Stimulated activated naive CD4-positive, alpha-beta T cell (primary cell): ENCODE measurements around the gene FHIT.
"Not testable (repeated sequence)": the region's sequence is repeated elsewhere in the genome, so short reads cannot be mapped to it uniquely, and the experiment has no call there.

Experiments used
- DNase-seq, 6 experiments: peaks; one replicate each; lab custom pipeline; 2025; lab: John Stamatoyannopoulos, UW

Gene FHIT

DNA sequence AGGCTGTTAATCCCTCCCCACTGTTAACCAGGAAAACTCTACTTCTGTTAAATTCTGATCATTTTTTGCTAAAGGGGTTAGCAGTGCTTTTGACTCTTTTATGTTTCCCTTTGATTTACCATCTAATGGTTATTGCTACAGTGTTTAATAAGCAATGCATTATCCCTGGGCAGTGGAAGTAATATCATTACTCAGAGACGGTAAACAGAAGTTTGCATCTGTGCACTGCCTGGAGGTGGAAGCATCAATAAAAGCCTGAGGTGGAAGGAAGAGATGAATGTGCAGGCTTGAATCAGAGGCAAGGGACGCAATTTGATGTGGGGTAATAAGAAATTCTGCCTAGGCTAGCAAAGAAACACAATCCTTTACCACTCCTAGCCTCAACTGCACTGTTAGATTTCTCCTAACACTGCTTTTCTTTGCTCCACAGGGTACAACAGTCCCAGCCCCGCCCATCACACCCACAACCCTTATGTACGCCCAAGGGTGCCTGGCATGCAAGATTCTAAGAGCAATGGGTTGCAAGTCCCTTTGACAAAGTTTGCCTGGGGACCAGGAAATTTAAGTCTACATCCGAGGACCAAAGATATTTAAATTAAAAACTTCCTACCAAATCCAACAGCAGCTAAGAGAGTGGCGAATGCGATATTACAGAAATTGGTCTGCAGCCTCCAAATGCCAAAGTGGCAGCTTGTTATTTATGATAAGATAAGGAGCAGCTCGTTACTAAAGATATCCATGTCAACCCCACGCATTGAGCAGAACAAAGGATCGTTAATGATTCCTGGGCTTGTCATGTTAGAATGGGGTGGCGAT, 261.4 kb downstream of the FHIT start:
- no peak for DNase-seq

DNA sequence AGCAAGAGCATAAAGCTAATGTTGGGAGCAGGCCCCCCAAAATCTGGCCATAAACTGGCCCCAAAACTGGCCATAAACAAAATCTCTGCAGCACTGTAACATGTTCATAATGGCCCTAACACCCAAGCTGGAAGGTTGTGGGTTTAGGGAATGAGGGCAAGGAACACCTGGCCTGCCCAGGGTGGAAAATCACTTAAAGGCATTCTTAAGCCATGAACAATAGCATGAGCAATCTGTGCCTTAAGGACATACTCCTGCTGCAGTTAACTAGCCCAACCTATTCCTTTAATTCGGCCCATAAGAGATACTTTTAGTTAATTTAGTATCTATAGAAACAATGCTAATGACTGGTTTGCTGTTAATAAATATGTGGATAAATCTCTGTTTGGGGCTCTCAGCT, 264.1 kb downstream of the FHIT start:
- not testable (repeated sequence) for DNase-seq

DNA sequence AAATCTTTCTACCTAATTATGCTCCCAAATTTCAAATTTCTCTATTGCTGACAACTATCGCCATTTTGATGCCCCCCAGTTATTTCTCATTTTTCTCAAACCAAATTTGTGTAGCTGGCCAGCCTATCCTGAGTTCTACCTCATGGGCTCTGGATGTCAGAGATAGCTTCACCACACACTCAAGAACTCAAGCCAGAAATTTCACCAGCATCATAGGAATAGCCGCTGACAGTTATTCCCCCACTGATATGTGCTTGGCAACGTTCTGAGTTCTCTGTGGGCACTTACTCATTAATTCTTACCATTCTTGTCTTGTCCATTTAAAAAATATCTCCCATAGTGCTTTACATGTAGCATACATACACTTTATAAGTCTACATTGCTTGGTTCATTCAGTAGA, 264.7 kb downstream of the FHIT start:
- no peak for DNase-seq

DNA sequence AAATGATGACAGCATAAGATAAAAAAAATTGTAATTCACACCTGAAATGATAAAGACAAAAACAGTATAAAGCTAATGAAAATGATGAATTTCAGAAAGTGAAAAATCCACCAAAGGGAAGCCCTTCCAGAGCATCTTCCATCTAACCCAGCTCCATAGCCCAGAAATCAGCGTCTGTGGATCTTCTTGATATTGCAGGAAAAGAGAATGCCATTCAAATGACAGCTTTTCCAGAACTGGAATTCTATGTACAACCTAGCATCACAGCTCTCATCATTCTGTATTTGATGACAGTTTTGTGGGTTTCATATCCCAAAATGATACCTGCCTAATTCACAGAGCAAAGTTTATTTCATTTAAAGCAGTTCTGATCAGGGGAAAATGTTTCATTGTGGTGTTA, 267.3 kb downstream of the FHIT start:
- DNase-seq, result no peak

DNA sequence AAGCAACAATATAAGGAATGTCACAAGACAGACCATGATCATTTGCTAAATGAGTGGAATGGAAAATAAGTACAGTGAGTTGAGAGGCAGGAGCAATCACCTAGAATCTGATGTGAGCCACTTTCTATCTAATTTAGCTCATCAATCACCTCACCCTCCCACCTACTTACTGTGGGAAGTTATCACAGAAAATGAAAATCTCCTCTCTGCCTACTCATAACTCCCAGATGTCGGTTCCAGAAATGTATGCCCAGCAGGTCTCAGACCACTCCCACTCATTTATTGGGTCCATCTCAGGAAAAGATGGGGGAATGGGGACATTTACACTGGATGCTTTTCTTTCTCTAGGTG, 270.9 kb downstream of the FHIT start:
- no peak for DNase-seq

DNA sequence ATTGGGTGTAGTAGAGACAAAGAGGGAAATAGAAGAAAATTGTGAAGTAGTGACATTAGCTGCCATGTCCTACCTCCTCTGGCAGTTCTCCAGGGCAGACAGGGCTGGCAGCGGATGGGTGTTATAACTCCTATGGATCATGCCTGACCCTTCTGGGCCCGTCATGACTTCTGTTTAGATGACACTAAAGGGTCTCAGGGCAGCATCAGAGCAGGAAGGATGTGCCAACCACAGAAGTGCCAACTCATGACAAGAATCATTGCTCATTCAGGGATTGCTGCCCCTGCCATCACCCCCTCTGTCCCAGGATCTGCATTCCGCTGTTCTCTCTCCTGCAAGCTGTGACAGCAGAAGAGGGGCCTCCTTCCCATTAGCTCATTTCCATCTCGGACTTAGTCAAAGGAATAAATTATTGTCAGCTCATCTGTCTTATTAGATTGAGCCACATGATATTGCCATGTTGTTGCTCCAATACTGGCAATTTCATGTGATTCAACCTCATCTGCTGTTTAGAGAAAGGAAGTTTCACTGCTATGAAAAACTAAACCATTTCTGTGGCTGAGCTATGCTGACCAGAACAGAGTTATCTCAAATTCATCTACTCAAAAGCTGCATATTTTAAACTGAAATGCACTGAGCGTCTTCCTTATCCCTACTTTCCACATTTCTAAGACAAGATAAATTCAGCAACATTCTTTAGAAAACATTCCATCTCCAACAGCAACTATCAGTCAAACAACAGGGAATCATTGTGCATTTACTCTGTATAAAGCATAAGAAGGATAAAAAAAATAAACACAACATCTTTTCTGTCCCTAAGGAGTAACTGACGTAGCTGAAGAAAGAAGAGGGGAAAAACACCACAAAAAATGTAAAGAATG, 271.6 kb downstream of the FHIT start:
- no peak for DNase-seq

DNA sequence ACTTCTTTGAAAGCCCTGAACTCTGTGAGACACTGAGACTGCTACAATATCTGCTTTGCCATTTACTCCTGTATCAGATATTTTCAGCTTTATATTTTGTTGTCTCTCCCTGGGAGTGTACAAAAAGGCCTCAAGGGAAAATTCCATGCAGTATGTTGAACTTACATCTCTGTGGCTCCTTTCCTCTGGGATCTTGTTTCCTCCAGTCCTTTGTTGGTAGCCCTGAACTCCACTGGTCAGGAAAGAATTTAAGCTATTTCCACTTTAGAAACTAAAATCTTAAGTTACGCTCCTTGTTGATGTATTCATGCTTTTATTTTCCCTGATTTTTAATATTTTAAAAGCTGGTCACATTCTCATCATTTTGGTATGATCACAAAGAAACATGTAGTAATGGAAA, 277.9 kb downstream of the FHIT start:
- no peak for DNase-seq

DNA sequence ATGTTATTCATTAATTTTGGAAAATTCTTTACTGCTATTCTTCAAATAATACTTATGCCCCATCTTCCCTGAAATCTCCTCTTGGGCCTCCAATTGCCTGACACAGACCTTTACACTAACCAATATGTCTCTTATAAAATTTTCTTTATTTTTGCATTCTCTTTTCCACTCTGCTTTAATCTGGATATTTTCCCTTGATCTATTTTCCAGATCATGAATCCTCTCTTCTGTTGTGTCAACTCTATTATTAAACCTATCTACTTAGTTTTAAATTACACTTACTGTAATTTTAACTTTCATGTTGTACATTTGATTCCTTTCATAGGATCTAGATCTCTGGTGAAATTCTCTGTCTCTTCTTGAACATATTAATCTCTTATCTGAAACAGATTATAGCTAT, 278.7 kb downstream of the FHIT start:
- no peak for DNase-seq

DNA sequence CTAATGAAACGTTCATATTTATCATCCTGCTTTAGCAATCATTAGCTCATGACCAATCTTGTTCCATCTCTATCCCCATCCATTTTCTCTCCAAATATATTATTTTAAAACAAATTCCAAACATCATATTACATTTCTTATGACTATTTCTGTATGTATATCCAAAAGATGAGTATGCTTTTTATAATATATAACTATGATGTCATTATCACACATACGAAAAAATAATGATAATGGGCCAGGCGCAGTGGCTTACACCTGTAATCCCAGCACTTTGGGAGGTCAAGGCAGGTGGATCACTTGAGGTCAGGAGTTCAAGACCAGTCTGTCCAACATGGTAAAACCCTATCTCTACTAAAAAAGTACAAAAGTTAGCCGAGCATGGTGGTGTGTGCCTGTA, 280.4 kb downstream of the FHIT start:
- no peak for DNase-seq

DNA sequence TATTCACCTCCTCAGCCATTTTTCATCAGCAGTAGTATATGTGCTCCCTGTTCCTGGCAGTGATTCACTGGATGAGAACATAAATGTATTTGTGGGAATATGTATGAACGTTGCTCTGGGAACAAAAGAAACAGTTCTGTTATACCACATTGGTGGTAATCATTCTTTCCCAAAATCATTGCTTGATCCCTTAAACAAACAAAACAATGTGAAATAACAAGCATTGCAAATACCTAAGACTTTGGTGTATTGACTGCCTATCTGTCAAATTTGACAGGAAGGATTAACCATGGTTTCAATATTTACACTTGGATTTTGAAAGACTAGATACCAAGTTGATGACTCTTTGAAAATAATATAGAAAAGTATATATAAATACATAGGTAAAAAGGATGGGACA, 284.1 kb downstream of the FHIT start:
- DNase-seq, result no peak

DNA sequence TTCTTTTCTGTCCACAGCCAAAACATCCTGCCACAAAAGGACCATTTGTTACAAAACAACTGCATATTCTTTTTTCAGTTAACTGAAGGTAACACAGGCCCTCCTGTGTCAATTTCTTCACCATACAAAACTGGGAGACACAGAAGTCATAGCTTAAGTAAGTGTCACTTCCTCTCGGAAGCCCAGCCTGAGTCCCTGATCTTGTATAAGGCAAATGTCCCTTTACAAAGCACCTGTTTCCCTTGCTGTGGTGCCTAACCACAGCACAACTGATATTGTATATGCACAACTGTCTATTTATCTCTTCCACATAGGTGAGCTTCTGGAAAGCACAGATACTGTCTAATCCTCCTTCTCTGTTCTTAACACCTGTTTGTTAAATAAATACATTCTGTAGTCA, 293.7 kb downstream of the FHIT start:
- DNase-seq, result no peak

DNA sequence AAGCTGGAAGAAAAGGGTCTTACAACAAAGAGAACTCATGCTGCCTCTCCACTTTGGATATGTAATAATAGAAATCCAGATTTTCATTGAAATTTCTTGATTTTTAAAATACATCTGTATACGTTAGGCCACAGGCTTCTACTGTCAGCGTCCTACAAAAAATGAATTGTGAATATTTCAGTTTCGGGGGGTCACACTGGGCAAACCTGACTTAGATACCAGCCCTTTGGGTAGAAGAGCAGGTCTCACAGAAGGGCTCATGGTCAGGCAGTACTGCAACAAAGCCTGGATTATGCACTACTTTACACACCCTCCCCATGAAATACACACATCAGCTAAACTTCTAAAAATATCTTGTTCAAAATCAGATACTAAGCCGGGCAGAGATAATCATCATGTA, 294.5 kb downstream of the FHIT start:
- no peak for DNase-seq

DNA sequence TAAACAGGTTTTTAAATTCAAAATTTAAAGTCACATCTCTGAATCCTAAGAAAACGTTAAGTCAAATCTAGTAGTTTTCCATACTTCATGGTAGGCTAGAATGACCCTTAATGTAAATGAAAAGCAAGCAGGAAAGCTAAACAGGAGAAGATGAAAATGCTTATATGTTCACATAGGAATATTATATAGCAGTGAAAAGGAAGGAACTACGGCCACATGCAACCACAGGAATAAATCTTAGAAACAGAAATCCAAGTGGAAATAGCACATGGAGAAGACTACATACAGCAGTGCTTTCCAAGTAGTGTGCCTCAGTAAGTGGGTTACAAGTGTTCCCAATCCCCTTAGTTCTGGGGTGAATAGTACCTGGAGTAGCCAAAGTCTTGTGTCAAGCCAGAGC, 296.2 kb downstream of the FHIT start:
- no peak for DNase-seq

DNA sequence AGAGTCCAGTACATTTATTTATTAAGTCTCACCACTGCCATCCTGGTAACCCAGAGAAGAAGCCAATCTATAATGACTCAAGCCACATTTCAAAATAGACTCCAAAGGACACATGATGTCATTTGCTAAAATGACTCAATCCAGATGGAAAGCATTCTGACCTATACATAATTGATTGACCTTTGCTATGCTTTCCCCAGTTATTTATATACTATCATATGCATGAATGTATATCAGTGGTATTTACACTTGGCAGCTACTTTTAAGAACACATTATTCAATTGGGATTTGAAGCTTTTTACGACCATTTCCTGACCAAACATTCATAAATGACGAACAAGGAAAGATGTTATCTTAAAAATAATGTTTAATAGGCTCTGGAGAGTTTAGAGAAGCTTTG, 297.2 kb downstream of the FHIT start:
- DNase-seq, result no peak

DNA sequence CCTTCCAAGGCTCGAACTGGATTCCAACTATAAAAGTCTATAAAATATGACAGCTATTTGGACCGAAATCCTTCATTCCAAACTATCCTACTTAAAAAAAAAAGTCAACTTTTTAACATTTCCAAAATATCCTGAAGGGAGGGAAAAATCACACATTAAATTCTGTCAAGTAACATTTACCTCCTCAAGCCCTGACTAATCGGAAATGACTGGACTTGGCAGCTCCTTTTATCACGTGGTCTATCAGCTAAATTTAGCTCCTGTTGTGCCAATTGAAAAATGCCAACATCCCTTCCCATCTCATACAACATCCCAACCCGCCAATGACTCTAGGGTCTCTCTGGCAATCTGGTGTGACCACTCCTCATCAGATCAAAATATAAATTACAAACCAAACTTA, 297.9 kb downstream of the FHIT start:
- DNase-seq, result no peak

DNA sequence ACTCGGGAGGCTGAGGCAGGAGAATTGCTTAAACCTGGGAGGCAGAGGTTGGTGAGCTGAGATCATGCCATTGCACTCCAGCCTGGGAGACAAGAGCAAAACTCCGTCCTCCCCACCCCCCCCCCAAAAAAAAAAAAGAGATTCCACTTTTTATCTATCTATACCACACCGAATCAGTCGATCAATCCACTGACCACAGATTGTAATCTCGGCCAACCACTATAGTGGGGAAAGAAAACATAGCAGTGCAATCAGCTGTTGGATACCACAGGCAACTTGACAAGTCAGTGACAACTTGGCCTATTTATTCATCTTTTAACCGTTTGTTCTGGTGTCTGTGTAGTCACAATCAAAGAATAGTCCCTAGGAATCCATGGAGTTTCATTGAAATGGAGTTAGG, 299.2 kb downstream of the FHIT start:
- DNase-seq, result no peak

DNA sequence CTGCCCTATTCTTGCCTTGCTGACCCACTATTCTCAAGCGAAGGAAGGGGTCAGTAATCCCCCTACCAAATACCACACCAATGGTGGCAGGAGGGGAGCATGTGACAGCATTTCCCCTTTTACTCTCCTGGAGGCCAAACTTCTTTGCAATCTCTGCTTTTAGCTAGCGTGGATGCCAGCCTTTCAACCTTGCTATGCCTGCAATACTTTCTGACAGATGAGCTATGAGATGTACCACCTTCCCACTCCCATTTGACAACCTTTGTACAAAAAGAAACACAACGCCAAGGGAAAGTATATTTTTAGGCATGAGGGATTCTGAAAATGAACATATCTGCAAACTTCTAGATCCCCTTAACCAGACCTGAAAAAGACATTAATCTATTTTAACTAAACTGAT, 302.1 kb downstream of the FHIT start:
- DNase-seq, result no peak

DNA sequence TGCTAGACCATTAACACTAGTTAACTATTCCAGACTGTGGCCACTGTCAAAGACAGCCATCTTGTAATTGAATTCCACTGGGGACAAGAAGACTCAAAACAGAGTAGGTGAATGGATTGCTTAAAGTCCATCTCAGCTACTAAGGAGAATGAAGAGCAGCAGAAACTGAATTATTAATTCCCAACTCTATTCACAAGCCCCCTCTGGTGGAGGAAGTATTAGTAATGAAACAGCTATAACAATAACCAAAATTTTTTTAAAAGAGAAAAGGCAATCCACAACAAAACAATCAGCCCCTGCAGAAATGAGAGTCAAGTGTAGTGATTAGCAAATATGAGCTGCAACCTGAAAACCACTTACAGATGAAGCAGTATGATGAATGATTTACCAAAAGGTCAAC, 302.8 kb downstream of the FHIT start:
- peak in 1 of 6 experiments; percentile 16 for DNase-seq

DNA sequence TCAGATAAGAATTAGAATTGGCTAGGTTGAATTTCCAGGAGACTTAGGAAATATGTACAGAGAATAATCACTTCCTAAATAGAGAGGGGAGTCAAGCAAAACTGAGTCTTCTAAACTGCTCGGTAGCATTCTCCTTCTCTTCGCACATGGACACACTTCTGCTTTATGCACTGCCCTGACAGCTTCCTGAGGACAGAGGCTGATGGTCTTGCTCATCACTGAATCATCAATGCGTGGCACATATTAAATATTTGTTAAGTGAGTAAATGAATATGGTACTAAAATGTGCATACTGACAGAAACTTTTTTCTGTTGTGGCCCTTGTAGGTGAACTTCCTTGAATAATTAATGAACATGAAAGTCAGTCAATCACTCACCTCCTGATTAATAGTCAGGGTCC, 315.5 kb downstream of the FHIT start:
- no peak for DNase-seq

DNA sequence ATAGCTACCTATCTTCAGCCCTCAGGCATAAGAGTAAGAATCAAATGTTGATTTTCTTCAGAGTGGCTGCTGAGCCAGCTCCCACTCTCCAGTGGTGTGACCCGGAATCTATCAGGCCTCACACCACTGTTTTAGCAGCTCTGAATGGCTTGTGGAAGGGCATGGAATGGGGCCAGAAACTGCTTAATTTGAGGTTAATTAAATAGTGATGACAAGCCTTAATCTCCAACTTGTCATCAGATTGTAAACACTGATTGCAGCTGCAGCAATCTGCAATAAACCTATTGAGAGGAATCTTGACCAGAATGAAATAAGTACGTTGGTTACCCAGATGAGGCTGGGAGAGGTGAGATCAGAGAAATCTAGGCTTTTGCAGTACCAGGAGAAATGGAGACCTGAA, 317.4 kb downstream of the FHIT start:
- no peak for DNase-seq

DNA sequence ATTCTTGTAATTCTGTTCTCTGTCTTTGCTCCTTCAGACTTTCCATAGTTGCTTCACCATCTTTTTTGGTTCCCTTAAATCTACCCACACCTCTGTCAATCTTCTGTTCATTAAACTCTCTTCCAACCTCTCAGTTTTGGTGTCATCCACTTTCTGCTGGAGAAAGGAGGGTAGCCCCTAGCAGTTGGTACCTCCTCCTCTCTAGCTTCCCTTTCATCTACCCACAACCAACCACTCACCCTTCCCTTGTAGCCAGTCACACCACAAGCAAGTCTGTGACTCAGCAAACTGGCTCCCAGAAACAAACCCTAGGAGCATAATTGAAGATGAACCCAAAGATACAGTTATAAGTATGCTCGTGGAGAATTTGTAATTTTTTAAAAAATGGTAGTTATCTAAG, 318.6 kb downstream of the FHIT start:
- no peak for DNase-seq

DNA sequence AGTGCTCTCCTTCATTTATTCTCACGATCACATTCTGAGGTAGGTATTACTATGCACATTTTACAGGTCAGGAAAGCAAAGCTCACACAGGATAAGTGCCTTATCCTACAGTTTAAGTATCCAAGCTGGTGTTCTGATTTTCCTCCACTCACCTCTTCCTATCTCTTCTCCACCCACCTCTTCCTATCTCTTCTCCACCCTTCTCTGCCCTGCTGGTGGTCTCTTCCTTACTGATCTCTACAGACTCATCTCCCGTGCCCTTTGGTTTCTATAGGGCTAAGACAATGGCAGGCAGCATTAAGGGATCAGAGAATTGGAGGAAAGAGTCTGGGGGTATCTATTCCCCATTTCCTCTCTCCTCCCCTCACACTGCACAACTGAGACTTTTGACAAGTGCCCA, 319.1 kb downstream of the FHIT start:
- no peak for DNase-seq

DNA sequence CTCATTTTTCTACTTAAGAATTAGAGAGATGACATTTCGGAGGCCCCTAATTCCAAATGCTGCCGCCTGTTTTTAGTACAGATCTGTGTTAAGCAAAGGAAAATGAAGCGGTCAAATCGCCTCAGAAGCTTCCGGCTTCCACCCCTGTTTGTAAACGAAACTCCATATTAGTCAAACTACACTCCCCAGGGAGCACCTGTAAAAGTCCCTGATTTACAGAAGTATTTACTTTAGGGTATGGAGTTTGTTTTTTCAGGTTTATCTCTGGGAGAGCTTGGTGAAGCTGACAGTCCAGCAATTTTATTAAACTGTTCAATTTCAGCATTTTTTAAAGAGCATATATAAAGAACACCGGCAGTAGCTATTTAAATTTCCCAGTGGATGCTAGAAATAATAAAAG, 319.8 kb downstream of the FHIT start:
- no peak for DNase-seq

DNA sequence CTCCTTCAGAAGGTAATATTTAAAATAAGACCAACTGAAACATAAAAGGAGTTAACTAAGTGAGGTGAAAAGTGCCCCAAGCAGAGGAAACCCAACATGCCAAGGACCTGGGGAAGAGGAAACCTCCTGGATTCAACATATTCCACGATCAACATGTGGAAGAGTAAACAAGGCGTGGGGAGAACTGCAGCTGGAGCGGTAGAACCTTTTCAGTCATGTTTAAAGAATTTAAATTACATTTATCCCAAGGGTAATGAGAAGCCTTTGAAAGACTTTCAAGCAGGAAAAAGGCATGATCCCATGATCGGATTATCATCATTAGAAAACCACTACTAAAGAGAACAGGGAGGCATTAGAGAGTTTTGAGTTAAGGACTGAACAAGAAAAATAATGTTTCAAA, 330.7 kb downstream of the FHIT start:
- DNase-seq, result no peak
